PC-3 (cell line): Measurements from ENCODE around the gene SOS1.

Experiments used
- CTCF ChIP-seq: fragments of 300-600 bp; sonication (generic); conservative IDR thresholded peaks from 2 replicates; pipeline ENCODE4 v1.5.1; 2017; ENCODE audit warnings: antibody characterized with exemption, low read depth, mild to moderate bottlenecking, low read length
- EZH2 ChIP-seq: fragments of 300-600 bp; sonication (generic); IDR thresholded peaks from one replicate; pipeline ENCODE4 v1.6.1; 2017; ENCODE audit warnings: antibody characterized with exemption, mild to moderate bottlenecking, low read length; ENCODE audit not compliant: unreplicated experiment

DNA sequence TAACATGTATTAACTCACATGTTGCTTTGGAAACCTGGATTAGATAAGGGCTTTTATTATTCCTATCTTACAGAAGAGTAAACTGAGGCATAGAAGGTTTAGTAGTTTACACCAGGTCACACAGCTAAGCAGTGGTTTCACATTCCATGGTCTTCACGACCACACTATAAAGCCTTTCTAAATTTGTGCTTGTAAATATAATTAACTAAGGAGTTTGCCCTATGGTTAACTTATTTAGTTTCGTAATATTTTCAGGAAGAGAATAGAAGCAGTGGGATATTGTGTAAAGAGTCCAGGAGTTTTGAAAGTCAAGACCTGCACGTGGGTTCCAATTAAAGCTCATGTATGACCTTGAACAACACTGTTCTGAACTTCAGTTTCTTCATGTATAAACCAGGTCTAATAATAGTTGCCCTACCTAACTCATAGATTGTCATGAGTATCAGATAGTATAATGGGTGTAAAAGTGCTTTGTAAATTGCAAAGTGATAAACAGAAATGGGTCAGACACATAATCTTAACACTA is 19.5 kb upstream of the SOS1 start:
- no peak for TF ChIP-seq CTCF
- TF ChIP-seq EZH2: no peak
